Brain microvascular endothelial cell (primary cell): ENCODE measurements around the gene SNRPD2.

Experiments used
- DNase-seq: peaks from one replicate; pipeline ENCODE4 v3.0.0-alpha.2; 2020
- H3K27ac ChIP-seq: fragments of 250-450 bp; sonication (Bioruptor Pico); 2 replicates; pipeline ENCODE4 v1.5.1; 2020; ENCODE audit warnings: mild to moderate bottlenecking, moderate library complexity
- H3K27me3 ChIP-seq: fragments of 250-450 bp; sonication (Bioruptor Pico); replicated peaks from 2 replicates; pipeline ENCODE4 v1.5.1; 2020; ENCODE audit warnings: mild to moderate bottlenecking
- H3K36me3 ChIP-seq: fragments of 250-450 bp; sonication (Bioruptor Pico); replicated peaks from 2 replicates; pipeline ENCODE4 v1.5.1; 2020; ENCODE audit warnings: mild to moderate bottlenecking
- H3K4me3 ChIP-seq: 2 replicates; pipeline ENCODE4 v1.5.1; 2011; ENCODE audit warnings: low read depth, mild to moderate bottlenecking, control low read depth, low read length, moderate library complexity
- in situ Hi-C: cut with HindIII; loops from 2 replicates; pipeline ENCODE4 v1.10.0; 2017; ENCODE audit warnings: low sequenced_read_pairs, low pct_ligation_motif_present
- TF ChIP-seq, protein P1 (sequence below): IDR thresholded peaks from 2 replicates; pipeline ENCODE4 v1.5.1; 2011; ENCODE audit warnings: low read depth, mild to moderate bottlenecking, moderate library complexity, low read length, control low read depth, inconsistent platforms; ENCODE audit errors: missing control alignments

The SNRPD2 gene

DNA sequence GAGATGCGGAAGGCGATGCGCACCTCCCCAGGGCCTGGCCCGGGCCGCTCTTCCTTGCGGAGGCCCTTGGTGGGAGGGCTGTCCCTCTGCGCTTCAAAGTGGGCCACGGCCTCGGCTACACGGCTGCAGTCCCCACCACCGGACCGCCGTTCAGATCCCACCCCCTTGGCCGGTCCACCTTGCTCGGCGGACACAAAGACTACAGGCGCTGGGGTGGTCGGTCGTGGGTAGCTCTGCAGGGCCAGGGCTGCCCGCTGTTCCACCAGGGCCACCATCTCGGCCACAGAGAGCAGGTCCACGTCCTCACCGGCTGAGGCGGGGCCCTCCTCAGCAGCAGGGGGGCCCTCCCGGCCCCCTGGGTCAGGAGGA is 20.9 kb upstream of the SNRPD2 start:
- Histone ChIP-seq H3K27me3 (no peaks in the 10 kb centered on the region), H3K27ac (no peak overlapping the region), H3K4me3 (no peak overlapping the region), H3K36me3 (peaks cover 16% of the 10 kb centered on the region)
- TF ChIP-seq, protein P1, sequence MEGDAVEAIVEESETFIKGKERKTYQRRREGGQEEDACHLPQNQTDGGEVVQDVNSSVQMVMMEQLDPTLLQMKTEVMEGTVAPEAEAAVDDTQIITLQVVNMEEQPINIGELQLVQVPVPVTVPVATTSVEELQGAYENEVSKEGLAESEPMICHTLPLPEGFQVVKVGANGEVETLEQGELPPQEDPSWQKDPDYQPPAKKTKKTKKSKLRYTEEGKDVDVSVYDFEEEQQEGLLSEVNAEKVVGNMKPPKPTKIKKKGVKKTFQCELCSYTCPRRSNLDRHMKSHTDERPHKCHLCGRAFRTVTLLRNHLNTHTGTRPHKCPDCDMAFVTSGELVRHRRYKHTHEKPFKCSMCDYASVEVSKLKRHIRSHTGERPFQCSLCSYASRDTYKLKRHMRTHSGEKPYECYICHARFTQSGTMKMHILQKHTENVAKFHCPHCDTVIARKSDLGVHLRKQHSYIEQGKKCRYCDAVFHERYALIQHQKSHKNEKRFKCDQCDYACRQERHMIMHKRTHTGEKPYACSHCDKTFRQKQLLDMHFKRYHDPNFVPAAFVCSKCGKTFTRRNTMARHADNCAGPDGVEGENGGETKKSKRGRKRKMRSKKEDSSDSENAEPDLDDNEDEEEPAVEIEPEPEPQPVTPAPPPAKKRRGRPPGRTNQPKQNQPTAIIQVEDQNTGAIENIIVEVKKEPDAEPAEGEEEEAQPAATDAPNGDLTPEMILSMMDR: no peak
- no peak for DNase-seq
- in situ Hi-C loops: no loop called here

DNA sequence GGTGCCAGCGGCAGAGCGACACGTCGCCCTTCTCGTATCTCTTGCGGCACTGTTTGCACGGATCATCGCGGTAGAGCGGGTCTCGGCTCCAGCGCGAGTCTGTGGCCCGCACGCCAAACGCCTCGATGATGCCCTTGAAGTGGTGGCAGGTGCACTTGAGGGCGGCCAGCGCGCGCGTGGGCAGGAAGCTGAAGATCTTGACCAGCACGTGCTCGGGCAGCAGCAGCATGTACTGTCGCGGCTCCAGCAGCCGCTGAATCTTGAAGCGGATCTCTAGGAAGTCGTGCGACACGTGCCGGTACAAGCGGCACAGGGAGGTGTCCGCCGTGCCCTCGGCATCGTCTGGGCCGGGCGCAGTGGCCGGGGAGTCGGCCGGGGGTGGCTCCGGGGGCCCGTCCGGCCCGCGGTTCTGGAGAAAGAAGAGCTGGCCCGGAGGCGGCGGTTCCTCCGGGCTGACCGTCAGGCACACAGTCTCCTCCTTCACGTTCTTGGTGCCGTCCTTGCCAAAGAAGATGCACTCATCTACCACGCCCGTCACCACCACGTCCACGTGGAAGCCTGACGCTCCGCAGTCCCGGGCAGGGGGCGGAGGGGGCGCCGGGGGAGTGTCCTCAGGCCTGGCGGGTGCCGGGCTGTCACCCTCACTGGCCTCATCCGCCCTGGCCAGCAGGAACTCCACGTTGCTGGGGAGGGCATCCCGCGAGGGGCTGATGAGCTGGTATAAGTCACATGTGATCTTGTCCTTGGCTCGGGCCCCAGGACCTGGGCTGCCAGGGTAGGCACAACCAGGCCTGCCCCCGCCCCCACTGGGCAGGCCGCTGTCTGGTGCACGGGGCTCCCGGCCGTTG is 20.3 kb upstream of the SNRPD2 start:
- TF ChIP-seq, protein P1: no peak
- in situ Hi-C loops: no loop called here

DNA sequence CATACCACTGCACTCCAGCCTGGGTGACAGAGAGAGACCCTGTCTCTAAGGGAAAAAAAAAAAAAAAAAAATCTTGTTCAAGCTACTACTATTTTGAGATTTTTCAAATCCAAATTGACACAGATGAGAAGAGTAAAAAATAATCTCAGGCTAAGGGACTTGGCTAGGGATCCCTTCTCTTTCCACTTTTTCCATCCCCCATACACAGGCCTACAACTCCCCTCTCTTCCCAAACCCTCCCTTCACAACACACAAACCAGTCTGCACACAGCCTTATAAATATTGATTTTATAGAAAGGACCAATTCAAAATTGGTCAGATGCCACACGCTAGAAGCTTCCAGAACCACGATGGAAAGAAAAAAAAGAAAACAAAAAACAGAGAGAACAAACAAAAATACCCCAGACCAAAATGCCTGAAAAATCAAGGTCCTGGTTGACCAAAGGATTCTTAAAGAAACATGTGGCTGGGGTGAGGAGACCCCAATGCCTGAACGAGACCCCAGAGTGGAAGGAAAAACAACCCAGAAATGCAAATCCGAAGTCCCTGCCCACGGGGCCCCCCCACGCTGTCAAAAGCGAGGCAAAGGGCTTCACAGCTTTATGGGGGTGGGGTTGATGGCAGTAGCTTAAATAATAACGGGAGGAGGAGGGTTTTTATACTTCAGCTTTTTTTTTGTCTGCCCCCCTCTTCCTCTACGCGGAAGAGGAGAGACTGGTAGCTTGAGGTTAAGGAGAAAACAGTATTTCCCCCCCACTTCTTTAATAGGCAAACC is 18.8 kb upstream of the SNRPD2 start:
- no peak overlapping the region for H3K27ac ChIP-seq
- TF ChIP-seq, protein P1: no peak
- H3K27me3 ChIP-seq: no peaks in the 10 kb centered on the region
- no peak overlapping the region for H3K4me3 ChIP-seq
- in situ Hi-C loops: no loop called here
- H3K36me3 ChIP-seq: peaks cover 16% of the 10 kb centered on the region
- no peak for DNase-seq

More for the DNA sequence above, 20.3 kb upstream of the SNRPD2 start:
- no peak overlapping the region for H3K4me3 ChIP-seq
- no peak overlapping the region for H3K27ac ChIP-seq
- no peaks in the 10 kb centered on the region for H3K27me3 ChIP-seq
- DNase-seq: no peak
- H3K36me3 ChIP-seq: peaks cover 16% of the 10 kb centered on the region

DNA sequence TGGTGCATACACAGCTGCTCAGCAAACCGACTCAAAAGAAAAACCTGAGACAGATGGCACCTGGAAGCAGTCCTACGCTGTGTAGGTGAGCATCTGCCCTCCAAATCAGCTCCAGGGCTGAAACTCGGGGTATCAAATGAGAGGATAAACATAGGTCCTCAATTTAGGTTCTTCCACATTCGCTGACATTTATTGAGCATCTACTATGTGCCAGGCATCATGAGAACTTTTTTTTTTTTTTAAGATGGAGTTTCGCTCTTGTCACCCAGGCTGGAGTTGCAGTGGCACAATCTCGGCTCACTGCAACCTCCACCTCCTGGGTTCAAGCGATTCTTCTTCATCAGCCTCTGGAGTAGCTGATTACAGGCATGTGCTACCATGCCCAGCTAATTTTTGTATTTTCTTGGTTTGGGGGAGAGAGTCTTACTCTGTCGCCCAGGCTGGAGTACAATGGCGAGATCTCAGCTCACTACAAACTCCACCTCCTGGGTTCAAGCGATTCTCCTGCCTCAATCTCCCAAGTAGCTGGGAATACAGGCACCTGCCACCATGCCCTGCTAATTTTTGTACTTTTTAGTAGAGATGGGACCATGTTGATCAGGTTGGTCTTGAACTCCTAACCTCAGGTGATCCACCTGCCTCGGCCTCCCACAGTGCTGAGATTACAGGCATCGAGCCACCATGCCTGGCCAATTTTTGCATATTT is 14.1 kb upstream of the SNRPD2 start:
- TF ChIP-seq, protein P1: no peak

DNA sequence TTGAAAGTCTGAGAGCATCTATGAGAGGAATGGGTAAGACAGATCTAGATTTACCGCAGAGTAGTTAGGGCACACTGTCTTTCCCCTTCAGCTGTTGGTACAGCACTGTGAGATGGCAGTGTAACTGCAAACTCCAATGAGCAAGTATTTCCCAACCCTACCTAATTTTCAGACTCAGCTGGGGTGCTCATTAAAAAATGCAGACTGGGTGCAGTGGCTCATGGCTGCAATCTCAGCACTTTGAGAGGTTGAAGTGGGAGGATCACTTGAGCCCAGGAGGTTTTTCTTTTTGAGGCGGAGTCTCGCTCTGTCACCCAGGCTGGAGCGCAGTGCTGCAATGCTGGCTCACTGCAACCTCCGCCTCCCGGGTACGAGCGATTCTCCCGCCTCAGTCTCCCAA is 13.4 kb upstream of the SNRPD2 start:
- Histone ChIP-seq H3K4me3 (no peak overlapping the region), H3K36me3 (peaks cover 14% of the 10 kb centered on the region), H3K27ac (no peak overlapping the region), H3K27me3 (no peaks in the 10 kb centered on the region)
- TF ChIP-seq, protein P1: no peak
- in situ Hi-C loops: no loop called here
- DNase-seq: no peak

More for the DNA sequence above, 14.1 kb upstream of the SNRPD2 start:
- in situ Hi-C loops: no loop called here
- DNase-seq: no peak
- Histone ChIP-seq H3K27me3 (no peaks in the 10 kb centered on the region), H3K36me3 (peaks cover 14% of the 10 kb centered on the region), H3K27ac (no peak overlapping the region), H3K4me3 (no peak overlapping the region)
